Lung (tissue), 16 donors: ENCODE data around the gene ITGA3. TPM values are rescaled to one million over a fixed set of nuclear protein-coding genes. Genes with fewer than 3 reads are reported as not detected.

Experiments
- ATAC-seq: fragments of 200-7000 bp; cut with Tn5 transposase; one replicate; pipeline ENCODE4 v1.9.1; 2020; ENCODE audit warnings: moderate number of reproducible peaks; ENCODE audit not compliant: insufficient read depth, low FRiP score
- DNase-seq, 3 donors: peaks; one replicate each; pipeline ENCODE4 v3.0.0-alpha.2; 2013 to 2017
- H3K27ac ChIP-seq, 2 donors: one replicate each; pipeline ENCODE4 v1.5.1; 2013; ENCODE audit warnings: mild to moderate bottlenecking in 2 of 2, moderate library complexity in 2 of 2, control low read depth in 1 of 2, inconsistent platforms in 1 of 2, low read depth in 1 of 2, low read length in 1 of 2
- H3K27me3 ChIP-seq, 3 donors: one replicate each; pipeline ENCODE4 v1.5.1; 2013; ENCODE audit warnings: low read length in 2 of 3; ENCODE audit not compliant: control insufficient read depth in 3 of 3, insufficient read depth in 3 of 3
- H3K36me3 ChIP-seq, 4 donors: one replicate each; pipeline ENCODE4 v1.5.1; 2013; ENCODE audit warnings: low read length in 4 of 4, mild to moderate bottlenecking in 1 of 4, moderate library complexity in 1 of 4; ENCODE audit not compliant: control insufficient read depth in 4 of 4, insufficient read depth in 4 of 4
- H3K4me1 ChIP-seq, 5 donors: one replicate each; pipeline ENCODE4 v1.5.1; 2013; ENCODE audit warnings: low read length in 5 of 5, mild to moderate bottlenecking in 2 of 5, moderate library complexity in 1 of 5; ENCODE audit not compliant: control insufficient read depth in 5 of 5, insufficient read depth in 5 of 5
- H3K4me3 ChIP-seq: one replicate; pipeline ENCODE4 v1.5.1; 2013; ENCODE audit warnings: mild to moderate bottlenecking, control low read depth, moderate library complexity
- H3K9ac ChIP-seq, 2 donors: one replicate each; pipeline ENCODE4 v1.5.1; 2013; ENCODE audit warnings: low read length in 2 of 2, control low read depth in 1 of 2; ENCODE audit not compliant: insufficient read depth in 1 of 2
- H3K9me3 ChIP-seq, 4 donors: one replicate each; pipeline ENCODE4 v1.5.1; 2013; ENCODE audit warnings: low read length in 3 of 4, mild to moderate bottlenecking in 1 of 4, moderate library complexity in 1 of 4; ENCODE audit not compliant: control insufficient read depth in 4 of 4, insufficient read depth in 3 of 4
- WGBS, 2 donors: extraction: QIAGEN DNeasy Blood & Tissue Kit; methylation state at CpG; one replicate each; pipeline ENCODE4 v1.1.7; 2013; 5-methylcytosine and 5-hydroxymethylcytosine counted together
- long read RNA-seq, 5 donors: transcript quantifications; one replicate each; lab custom pipeline, GENCODE V29; 2026
- polyA plus RNA-seq, 2 donors: library from polyadenylated mRNA; stranded (reverse); fragments of 200-250 nt; gene quantifications; one replicate each; pipeline ENCODE4 v1.2.1, GENCODE V29; 2013
- total RNA-seq, 2 donors: library from RNA; depleted of rRNA in 1 of 2; stranded (reverse); fragments of >200 nt in 1 of 2; gene quantifications; one replicate each; pipeline ENCODE4 v1.2.1, GENCODE V29; 2014 to 2021
- TF ChIP-seq, protein P1 (sequence below): IDR thresholded peaks from 2 replicates; pipeline ENCODE4 v1.5.1; 2012; ENCODE audit warnings: mild to moderate bottlenecking; ENCODE audit errors: control extremely low read depth, extremely low read depth
- donor health status: control.
- donor health status: control.
- donor health status: Bipolar disorder and iron deficiency.
- donor health status: healthy.
- donor health status: DM: yes; HTN: yes; CAD: no.

The ITGA3 gene
- total RNA-seq (100 to 1,000 TPM; 142 to 204 TPM), polyA plus RNA-seq (100 to 1,000 TPM in 1 of 2 donors, 10 to 100 TPM in 1; 83.9 to 123 TPM)
- long read RNA-seq, donor 1, full-length matches to known transcripts: 11 of 11 reads
- long read RNA-seq, donor 1, partial matches to known transcripts: 0 of 11 reads
- long read RNA-seq, donor 1, other reads (novel, unspliced or antisense): 0 of 11 reads
- long read RNA-seq, donor 2, partial matches to known transcripts: 0 of 4 reads
- long read RNA-seq, donor 2, other reads (novel, unspliced or antisense): 0 of 4 reads
- long read RNA-seq, donor 3, partial matches to known transcripts: 11 of 16 reads
- long read RNA-seq, donor 3, other reads (novel, unspliced or antisense): 0 of 16 reads
- long read RNA-seq, donor 4, partial matches to known transcripts: 0 of 3 reads
- long read RNA-seq, donor 4, other reads (novel, unspliced or antisense): 0 of 3 reads
- long read RNA-seq, donor 5, full-length matches to known transcripts: 7 of 23 reads
- long read RNA-seq, donor 5, partial matches to known transcripts: 16 of 23 reads
- long read RNA-seq, donor 5, other reads (novel, unspliced or antisense): 0 of 23 reads

DNA sequence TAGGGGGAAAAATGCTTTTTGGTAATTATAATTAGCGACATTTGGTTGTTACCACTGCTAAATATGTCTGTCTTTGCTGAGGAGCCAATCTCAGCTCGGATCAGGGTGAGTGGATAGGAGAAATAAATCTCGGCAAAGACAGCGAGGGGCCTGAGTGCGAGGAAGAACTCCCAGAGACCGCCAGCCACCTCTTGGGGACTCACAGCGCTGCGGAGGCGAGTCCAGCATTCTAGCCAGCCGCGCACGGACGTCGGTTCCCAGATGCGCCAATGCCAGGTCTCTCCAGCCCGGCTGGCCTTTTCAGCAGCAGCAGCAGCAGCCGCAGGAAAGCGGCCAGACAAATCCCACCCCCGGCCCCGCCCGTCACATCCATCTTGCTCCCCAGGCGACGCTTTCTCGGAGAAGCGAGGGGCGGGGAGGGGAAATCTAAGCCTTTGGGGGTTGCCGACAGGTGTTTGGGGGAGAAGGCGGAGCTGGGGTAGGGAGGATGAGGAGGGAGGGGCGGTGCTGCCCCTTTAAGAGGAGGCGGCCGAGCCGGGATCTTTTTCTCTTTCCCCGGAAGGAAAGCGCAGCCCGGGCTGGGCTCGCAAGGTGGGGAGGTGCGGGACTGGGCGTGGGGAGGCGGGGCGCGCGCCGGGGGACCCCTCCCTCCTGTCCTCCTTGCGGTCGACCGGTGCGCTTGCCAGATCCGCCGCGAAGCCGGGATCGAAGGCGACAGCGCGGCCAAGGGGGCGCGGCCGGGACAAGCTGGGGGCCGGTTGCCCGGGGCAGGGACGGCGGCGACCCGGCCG is at the start of gene ITGA3:
TSS of gene ITGA3 (plus strand) at position 685 of the 791 bp plus-strand sequence. CDS start 330 bp downstream, outside the sequence.
- Histone ChIP-seq H3K4me3 (peak within 1 kb of the TSS; percentile 77), H3K9me3 (no peaks in the 10 kb centered on the region), H3K36me3 (no peaks in the 10 kb centered on the region), H3K4me1 (peaks cover 13 to 79% (median 44%) of the 10 kb centered on the region in 5 donors), H3K9ac (peak within 1 kb of the TSS in 1 of 2 donors; percentile 42), H3K27ac (peak within 1 kb of the TSS; percentile 94 to 96), H3K27me3 (peaks cover 0 to 6% (median 5%) of the 10 kb centered on the region in 3 donors)
- ATAC-seq: peak; percentile 63
- TF ChIP-seq, protein P1, sequence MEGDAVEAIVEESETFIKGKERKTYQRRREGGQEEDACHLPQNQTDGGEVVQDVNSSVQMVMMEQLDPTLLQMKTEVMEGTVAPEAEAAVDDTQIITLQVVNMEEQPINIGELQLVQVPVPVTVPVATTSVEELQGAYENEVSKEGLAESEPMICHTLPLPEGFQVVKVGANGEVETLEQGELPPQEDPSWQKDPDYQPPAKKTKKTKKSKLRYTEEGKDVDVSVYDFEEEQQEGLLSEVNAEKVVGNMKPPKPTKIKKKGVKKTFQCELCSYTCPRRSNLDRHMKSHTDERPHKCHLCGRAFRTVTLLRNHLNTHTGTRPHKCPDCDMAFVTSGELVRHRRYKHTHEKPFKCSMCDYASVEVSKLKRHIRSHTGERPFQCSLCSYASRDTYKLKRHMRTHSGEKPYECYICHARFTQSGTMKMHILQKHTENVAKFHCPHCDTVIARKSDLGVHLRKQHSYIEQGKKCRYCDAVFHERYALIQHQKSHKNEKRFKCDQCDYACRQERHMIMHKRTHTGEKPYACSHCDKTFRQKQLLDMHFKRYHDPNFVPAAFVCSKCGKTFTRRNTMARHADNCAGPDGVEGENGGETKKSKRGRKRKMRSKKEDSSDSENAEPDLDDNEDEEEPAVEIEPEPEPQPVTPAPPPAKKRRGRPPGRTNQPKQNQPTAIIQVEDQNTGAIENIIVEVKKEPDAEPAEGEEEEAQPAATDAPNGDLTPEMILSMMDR: no peak
- 0% methylated on average over 38 to 65 of the region's 65 CpGs for WGBS, 2 donors
- peak; percentile 74 to 82 (median 79) for DNase-seq

DNA sequence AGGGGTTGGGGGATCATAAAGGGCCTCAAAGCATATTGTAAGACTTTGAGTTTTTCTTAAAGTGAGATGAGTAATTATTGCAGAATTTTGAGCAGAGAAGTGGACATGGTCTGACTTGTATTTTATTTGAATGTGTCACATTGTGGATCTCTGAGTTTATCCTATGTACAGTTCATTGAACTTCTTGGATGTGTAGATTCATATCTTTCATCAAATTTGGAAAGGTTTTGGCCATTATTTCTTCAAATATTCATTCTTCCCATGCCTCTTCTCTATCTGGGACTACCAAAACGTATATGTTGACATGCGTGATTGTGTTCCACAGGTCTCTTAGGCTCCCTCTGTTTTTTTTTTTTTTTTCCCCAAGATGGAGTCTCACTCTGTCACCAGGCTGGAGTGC is 46.6 kb upstream of the ITGA3 start:
- no peak overlapping the region for H3K4me3 ChIP-seq
- H3K36me3 ChIP-seq: no peaks in the 10 kb centered on the region
- H3K27ac ChIP-seq: no peak overlapping the region
- ATAC-seq: no peak
- no peaks in the 10 kb centered on the region for H3K4me1 ChIP-seq
- TF ChIP-seq, protein P1: no peak
- WGBS, 2 donors: 83 to 85% methylated on average over 2 of the region's 2 CpGs
- peaks cover 0 to 6% (median 0%) of the 10 kb centered on the region in 3 donors for H3K27me3 ChIP-seq
- H3K9me3 ChIP-seq: peaks cover 0 to 13% (median 3%) of the 10 kb centered on the region in 4 donors
- no peak for DNase-seq
- H3K9ac ChIP-seq: no peak overlapping the region

DNA sequence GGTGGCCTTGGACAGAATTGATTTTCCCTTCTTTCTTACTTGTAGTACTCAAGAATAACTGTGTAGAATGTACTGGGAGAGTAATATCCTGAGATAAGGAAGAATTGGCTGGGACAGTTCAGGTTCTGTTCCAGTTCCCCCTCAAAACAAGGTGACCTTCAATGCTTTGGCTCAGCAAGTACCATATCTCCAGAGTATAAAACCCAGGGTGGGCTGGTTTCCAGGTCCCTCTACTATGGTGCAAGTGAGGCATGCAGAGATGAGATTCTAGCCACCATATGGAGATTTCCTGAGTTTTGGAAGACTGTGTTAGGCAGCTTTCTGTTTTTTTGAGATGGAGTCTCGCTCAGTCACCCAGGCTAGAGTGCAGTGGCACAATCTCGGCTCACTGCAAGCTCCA is 42.8 kb upstream of the ITGA3 start:
- no peak for DNase-seq
- Histone ChIP-seq H3K36me3 (no peaks in the 10 kb centered on the region), H3K27ac (no peak overlapping the region), H3K4me3 (no peak overlapping the region), H3K9ac (no peak overlapping the region), H3K27me3 (peaks cover 0 to 4% (median 0%) of the 10 kb centered on the region in 3 donors), H3K4me1 (no peaks in the 10 kb centered on the region), H3K9me3 (peaks cover 0 to 14% (median 3%) of the 10 kb centered on the region in 4 donors)
- ATAC-seq: no peak
- 89 to 93% methylated on average over 2 of the region's 2 CpGs for WGBS, 2 donors
- TF ChIP-seq, protein P1: no peak
